Medulla oblongata (tissue), 1 donor: ENCODE measurements around the gene SHC2.

Experiments used
- DNase-seq: peaks from one replicate; pipeline ENCODE4 v3.0.0-alpha.2; 2015; ENCODE audit errors: extremely low spot score

The SHC2 gene

GRCh38 chr19:460877-461720 is at the start of gene SHC2:
SHC2 (minus strand) TSS chr19:461033; CDS start chr19:460996, 37 bp downstream.
- no peak for DNase-seq

GRCh38 chr19:508204-509150 is 47.6 kb upstream of the SHC2 start:
- DNase-seq = no peak

- peak; percentile 88 for DNase-seq
Measured at GRCh38 chr19:507286-508203, 46.7 kb upstream of the SHC2 start, which contains the start of gene TPGS1. TPGS1 (plus strand) TSS chr19:507497; CDS start chr19:507507, 10 bp downstream.

GRCh38 chr19:506404-507285 is 45.8 kb upstream of the SHC2 start:
- DNase-seq = peak; percentile 100

- no peak for DNase-seq
Measured at GRCh38 chr19:504616-505015, 43.8 kb upstream of the SHC2 start.

GRCh38 chr19:501646-502045 is 40.8 kb upstream of the SHC2 start:
- DNase-seq = no peak

- no peak for DNase-seq
Measured at GRCh38 chr19:498977-499623, 38.3 kb upstream of the SHC2 start.

- no peak for DNase-seq
Measured at GRCh38 chr19:498511-498891, 37.7 kb upstream of the SHC2 start.

- no peak for DNase-seq
Measured at GRCh38 chr19:497869-498510, 37.2 kb upstream of the SHC2 start.

GRCh38 chr19:497491-497868 is 36.6 kb upstream of the SHC2 start:
- DNase-seq = no peak

GRCh38 chr19:496986-497385 is 36.2 kb upstream of the SHC2 start:
- DNase-seq = no peak

GRCh38 chr19:496112-496665 is 35.4 kb upstream of the SHC2 start, which contains the start of gene MADCAM1:
MADCAM1 (plus strand) TSS chr19:496486; CDS start chr19:496500, 14 bp downstream.
- DNase-seq = no peak

GRCh38 chr19:495402-496111 is 34.7 kb upstream of the SHC2 start:
- DNase-seq = no peak

GRCh38 chr19:495081-495401 is 34.2 kb upstream of the SHC2 start:
- no peak for DNase-seq

- DNase-seq = no peak
Measured at GRCh38 chr19:494171-495080, 33.6 kb upstream of the SHC2 start.

GRCh38 chr19:493391-494170 is 32.7 kb upstream of the SHC2 start:
- no peak for DNase-seq

GRCh38 chr19:492091-492531 is 31.3 kb upstream of the SHC2 start:
- no peak for DNase-seq
